B cell (primary cell): ENCODE measurements around the gene SULT2B1. TPM values are rescaled to one million over a fixed set of nuclear protein-coding genes. Genes with fewer than 3 reads are reported as not detected.

Experiments
- ATAC-seq: fragments of 200-7000 bp; cut with Tn5 transposase; one replicate; pipeline ENCODE4 v1.10.0; 2021; ENCODE audit warnings: low read depth, mild to moderate bottlenecking, moderate number of reproducible peaks, moderate library complexity
- CTCF ChIA-PET: fragments of 350-600 bp; sonication (Branson Sonifier 250); formaldehyde crosslinking; loops from one replicate; lab custom pipeline; 2021; ENCODE audit warnings: antibody characterized with exemption, inconsistent platforms; lab: Charles Lee
- POLR2A ChIA-PET: fragments of 350-600 bp; sonication (Branson Sonifier 250); formaldehyde crosslinking; loops from one replicate; lab custom pipeline; 2021; ENCODE audit warnings: antibody characterized with exemption; lab: Charles Lee
- DNase-seq: peaks from one replicate; pipeline ENCODE4 v3.0.0; 2013
- H2AFZ ChIP-seq: 2 replicates; pipeline ENCODE4 v1.6.1; 2012; ENCODE audit warnings: mild to moderate bottlenecking, low read depth, low read length; ENCODE audit not compliant: insufficient read depth, poor library complexity, severe bottlenecking
- H3K27ac ChIP-seq, 2 donors: 1 replicate in 1 of 2; 2 replicates in 1 of 2; pipeline ENCODE4 v1.5.1; 2012 to 2013; ENCODE audit warnings: low read length in 2 of 2, mild to moderate bottlenecking in 2 of 2, moderate library complexity in 1 of 2
- H3K27me3 ChIP-seq, 4 experiments: fragments of 200-600 bp in 1 of 4; sonication (generic) in 1 of 4; replicated peaks in 1 of 4; 1 replicate in 2 of 4; 2 replicates in 2 of 4; pipeline versions ENCODE4 v1.6.1 to v1.7.0; 2013 to 2016; ENCODE audit warnings: low read length in 3 of 4, mild to moderate bottlenecking in 2 of 4, mixed read lengths in 1 of 4, moderate library complexity in 1 of 4; ENCODE audit not compliant: insufficient read depth in 4 of 4, control insufficient read depth in 3 of 4; ENCODE audit errors: control extremely low read depth in 1 of 4
- H3K36me3 ChIP-seq, 2 experiments: replicated peaks in 1 of 2; 1 replicate in 1 of 2; 2 replicates in 1 of 2; pipeline versions ENCODE4 v1.6.1 to v1.7.1; 2013; ENCODE audit warnings: low read length in 1 of 2; ENCODE audit not compliant: insufficient read depth in 2 of 2, control insufficient read depth in 1 of 2; ENCODE audit errors: control extremely low read depth in 1 of 2, extremely low read depth in 1 of 2
- H3K4me1 ChIP-seq, 2 donors: fragments of 200-600 bp in 1 of 2; sonication (generic) in 1 of 2; 1 replicate in 1 of 2; 2 replicates in 1 of 2; pipeline versions ENCODE4 v1.5.1 to v1.6.1; 2013 to 2017; ENCODE audit warnings: low read length in 2 of 2; ENCODE audit not compliant: control insufficient read depth in 2 of 2, insufficient read depth in 2 of 2
- H3K4me2 ChIP-seq: replicated peaks from 2 replicates; pipeline ENCODE3; 2012; ENCODE audit warnings: mild to moderate bottlenecking, low read depth, low read length; ENCODE audit not compliant: poor library complexity, severe bottlenecking
- H3K4me3 ChIP-seq, 5 experiments: fragments of 200-600 bp in 1 of 5; sonication (generic) in 1 of 5; 1 replicate in 3 of 5; 2 replicates in 2 of 5; pipeline versions ENCODE4 v1.5.1 to v1.7.0; 2011 to 2016; ENCODE audit warnings: low read length in 4 of 5, mild to moderate bottlenecking in 4 of 5, low read depth in 2 of 5, control low read depth in 1 of 5, moderate library complexity in 1 of 5; ENCODE audit not compliant: insufficient read depth in 1 of 5; ENCODE audit errors: control extremely low read depth in 1 of 5, extremely low read depth in 1 of 5
- H3K79me2 ChIP-seq: fragments of 200-600 bp; sonication (generic); one replicate; pipeline ENCODE4 v1.6.0; 2016; ENCODE audit warnings: low read length; ENCODE audit not compliant: control insufficient read depth, insufficient read depth
- H3K9ac ChIP-seq: fragments of 200-600 bp; sonication (generic); 2 replicates; pipeline ENCODE4 v1.6.1; 2017; ENCODE audit warnings: mild to moderate bottlenecking, low read length, moderate library complexity
- H3K9me3 ChIP-seq, 3 donors: one replicate each; pipeline versions ENCODE4 v1.6.1 to v1.7.1; 2013; ENCODE audit warnings: low read length in 2 of 3; ENCODE audit not compliant: control insufficient read depth in 2 of 3, insufficient read depth in 1 of 3; ENCODE audit errors: control extremely low read depth in 1 of 3
- H4K20me1 ChIP-seq: 2 replicates; pipeline ENCODE4 v1.6.0; 2012; ENCODE audit warnings: mild to moderate bottlenecking, low read length; ENCODE audit not compliant: insufficient read depth, control insufficient read depth, poor library complexity, severe bottlenecking
- H3K27ac Mint-ChIP-seq: one replicate; pipeline ENCODE4 v1.8.0; 2021; ENCODE audit warnings: mixed read lengths
- H3K27me3 Mint-ChIP-seq: one replicate; pipeline ENCODE4 v1.8.0; 2021; ENCODE audit warnings: mixed read lengths
- H3K4me1 Mint-ChIP-seq: one replicate; pipeline ENCODE4 v1.8.0; 2021; ENCODE audit warnings: mixed read lengths
- H3K4me3 Mint-ChIP-seq: one replicate; pipeline ENCODE4 v1.8.0; 2021; ENCODE audit warnings: mixed read lengths
- H3K9me3 Mint-ChIP-seq: one replicate; pipeline ENCODE4 v1.8.0; 2022; ENCODE audit warnings: mixed read lengths; ENCODE audit not compliant: insufficient read depth
- CTCF ChIP-seq: fragments of 200-600 bp; IDR thresholded peaks from one replicate; pipeline ENCODE4 v1.8.0; 2022; ENCODE audit warnings: antibody characterized with exemption, mild to moderate bottlenecking
- EZH2 ChIP-seq: IDR thresholded peaks from 2 replicates; pipeline ENCODE4 v1.6.1; 2012; ENCODE audit warnings: borderline replicate concordance, low read depth, mild to moderate bottlenecking, moderate library complexity, low read length; ENCODE audit not compliant: insufficient read depth, poor library complexity, severe bottlenecking
- WGBS: methylation state at CpG from one replicate; pipeline ENCODE4 v1.1.5; 2013; ENCODE audit warnings: missing lambda C conversion rate; ENCODE audit not compliant: insufficient coverage; 5-methylcytosine and 5-hydroxymethylcytosine counted together
- intact Hi-C: fragments of 100-400 bp; cut with micrococcal nuclease; formaldehyde crosslinking; loops from one replicate; pipeline ENCODE4 v1.10.0; 2022
- polyA plus RNA-seq: library from polyadenylated mRNA; depleted of rRNA; stranded (reverse); fragments of >200 nt; gene quantifications from 2 replicates; pipeline ENCODE4 v1.2.3, GENCODE V29; 2012
- total RNA-seq, 2 donors: library from RNA; stranded (reverse); fragments of 120-200 nt in 1 of 2; gene quantifications; 1 replicate in 1 of 2; 2 replicates in 1 of 2; pipeline versions ENCODE4 v1.2.3 to v1.2.4, GENCODE V29; 2013 to 2022

SULT2B1 gene
- total and polyA plus RNA-seq, 2 donors (not counting 1 experiment from before 2014, with no cell fraction given), result not detected

GRCh38 chr19:48614436-48615230 is 62.7 kb downstream of the SULT2B1 start, which contains the start of gene FAM83E:
FAM83E (minus strand) TSS chr19:48615076; CDS start chr19:48613372, 1,704 bp downstream.
- Mint-ChIP-seq H3K4me1 (peaks cover 35% of the 10 kb centered on the region), H3K27me3 (no peaks in the 10 kb centered on the region), H3K9me3 (no peaks in the 10 kb centered on the region), H3K27ac (peak within 1 kb of the TSS; percentile 50), H3K4me3 (no peak within 1 kb of the TSS)
- H3K4me1 ChIP-seq, result peaks cover 12 to 24% of the 10 kb centered on the region in 2 donors
- no peak within 1 kb of the TSS for H3K4me2 ChIP-seq
- H3K9me3 ChIP-seq, result no peaks in the 10 kb centered on the region
- peaks cover 41% of the 10 kb centered on the region for H4K20me1 ChIP-seq
- intact Hi-C loops, result no loop called here
- no peak within 1 kb of the TSS for H3K4me3 ChIP-seq
- CTCF ChIA-PET, result interaction anchor here (0.8 to 1.8 kb wide), 2 partner anchors 27 to 30 kb away, joined by 3 to 4 read pairs; no protein-coding TSS in a partner anchor
- POLR2A ChIA-PET, result interaction anchor here (1.0 kb wide), 1 partner anchor 23 kb away, joined by 5 read pairs; the partner anchor contains the start of gene DBP
- ATAC-seq (no peak), DNase-seq (peak; percentile 35)
- peaks cover 17% of the 10 kb centered on the region for H3K79me2 ChIP-seq
- no peak within 1 kb of the TSS for H2AFZ ChIP-seq
- H3K27me3 ChIP-seq, result no peaks in the 10 kb centered on the region
- no peak within 1 kb of the TSS for H3K27ac ChIP-seq
- no peak within 1 kb of the TSS for H3K9ac ChIP-seq
- TF ChIP-seq CTCF, result no peak
- no peak for TF ChIP-seq EZH2
- 73% methylated on average over 19 of the region's 31 CpGs for WGBS
- H3K36me3 ChIP-seq, result peaks cover 0 to 35% of the 10 kb centered on the region in 2 experiments
